GM12878 (cell line): ENCODE data around the gene MIOS. TPM values are rescaled to one million over a fixed set of nuclear protein-coding genes. Genes with fewer than 3 reads are reported as not detected.
A peak's percentile ranks its signal among the peaks of the same experiment; 100 is the strongest.

ENCODE experiments used
- ATAC-seq: fragments of 200-7000 bp; cut with Tn5 transposase; 3 replicates; pipeline ENCODE4 v1.9.1; 2020; ENCODE audit warnings: mild to moderate bottlenecking, moderate library complexity
- BruUV-seq: library from RNA; stranded (reverse); fragments of 400-500 nt; replicated peaks from 2 replicates; lab custom pipeline; 2021; lab: Mats Ljungman, UMichigan
- CTCF ChIA-PET: fragments of 300-600 bp; sonication (Branson Sonifier 250); formaldehyde crosslinking; extraction: SDS; loops from one replicate; lab custom pipeline; 2021; ENCODE audit warnings: inconsistent platforms; lab: Yijun Ruan, JAX
- POLR2A ChIA-PET: fragments of 350-600 bp; formaldehyde crosslinking; extraction: SDS; loops from one replicate; lab custom pipeline; 2021; ENCODE audit warnings: inconsistent platforms; lab: Charles Lee
- RAD21 ChIA-PET: fragments of 300-600 bp; sonication (Branson Sonifier 250); formaldehyde crosslinking; loops from one replicate; lab custom pipeline; 2023; ENCODE audit warnings: antibody characterized with exemption; ENCODE audit not compliant: unreplicated experiment; lab: Charles Lee
- SMC1A ChIA-PET: fragments of 300-600 bp; sonication (Branson Sonifier 250); formaldehyde crosslinking; loops from one replicate; lab custom pipeline; 2023; ENCODE audit not compliant: unreplicated experiment, uncharacterized antibody; lab: Charles Lee
- DNase-seq: peaks from one replicate; pipeline ENCODE4 v3.0.0-alpha.2; 2011; ENCODE audit warnings: low read depth, low spot score
- FAIRE-seq: peaks from 3 replicates; lab custom pipeline; 2011; peaks lifted over from hg19 to GRCh38; lab: Jason Lieb, UNC
- H2AFZ ChIP-seq: 2 replicates; pipeline ENCODE4 v1.6.0; 2011; ENCODE audit warnings: low read depth, low read length, control low read depth; ENCODE audit not compliant: control insufficient read depth
- H3K27ac ChIP-seq: 2 replicates; pipeline ENCODE4 v1.5.1; 2011; ENCODE audit warnings: control low read depth; ENCODE audit not compliant: control insufficient read depth, insufficient read depth
- H3K27me3 ChIP-seq, 2 experiments: replicated peaks in 1 of 2; 2 replicates each; pipeline versions ENCODE4 v1.6.0 to v1.6.1; 2011; ENCODE audit warnings: low read length in 1 of 2; ENCODE audit not compliant: control insufficient read depth in 2 of 2, insufficient read depth in 2 of 2
- H3K36me3 ChIP-seq, 2 experiments: 2 replicates each; pipeline ENCODE4 v1.5.1; 2011; ENCODE audit warnings: low read length in 1 of 2; ENCODE audit not compliant: control insufficient read depth in 2 of 2, insufficient read depth in 2 of 2
- H3K4me1 ChIP-seq: 2 replicates; pipeline ENCODE4 v1.6.1; 2011; ENCODE audit warnings: mild to moderate bottlenecking, low read length, moderate library complexity, mixed read lengths; ENCODE audit not compliant: control insufficient read depth, insufficient read depth
- H3K4me2 ChIP-seq: 2 replicates; pipeline ENCODE4 v1.6.0; 2011; ENCODE audit warnings: control low read depth; ENCODE audit not compliant: control insufficient read depth, insufficient read depth
- H3K4me3 ChIP-seq: fragments of 200-600 bp; sonication (generic); 2 replicates; pipeline ENCODE4 v1.5.1; 2016
- H3K79me2 ChIP-seq: 2 replicates; pipeline ENCODE4 v1.6.0; 2011; ENCODE audit warnings: low read length; ENCODE audit not compliant: control insufficient read depth, insufficient read depth
- H3K9ac ChIP-seq: 2 replicates; pipeline ENCODE4 v1.8.0; 2011; ENCODE audit warnings: low read length, control low read depth, mixed read lengths; ENCODE audit not compliant: control insufficient read depth, insufficient read depth
- H3K9me3 ChIP-seq: replicated peaks from 3 replicates; pipeline ENCODE4 v1.5.1; 2011; ENCODE audit warnings: mild to moderate bottlenecking, low read length; ENCODE audit not compliant: control insufficient read depth, insufficient read depth
- H4K20me1 ChIP-seq: 2 replicates; pipeline ENCODE4 v1.6.0; 2011; ENCODE audit not compliant: control insufficient read depth, insufficient read depth
- SIN3A ChIP-seq: IDR thresholded peaks from 2 replicates; pipeline ENCODE4 v1.6.1; 2012; ENCODE audit warnings: low read depth, low read length, improper control_type of control experiment
- TCF7 ChIP-seq: IDR thresholded peaks from 2 replicates; pipeline ENCODE4 v1.6.1; 2014; ENCODE audit warnings: antibody characterized with exemption, borderline replicate concordance
- WGBS: methylation state at CpG from one replicate; pipeline ENCODE4 v1.1.6; 2016; ENCODE audit warnings: low lambda C conversion rate; ENCODE audit not compliant: insufficient replicate concordance, insufficient coverage; ENCODE audit errors: missing lambda C conversion rate; 5-methylcytosine and 5-hydroxymethylcytosine counted together
- in situ Hi-C: fragments of 300-500 bp; cut with MboI; formaldehyde crosslinking; loops from 9 replicates; pipeline ENCODE4 v1.14.3; 2018; ENCODE audit warnings: mixed read lengths
- intact Hi-C: fragments of 100-400 bp; cut with micrococcal nuclease; formaldehyde crosslinking; loops from one replicate; pipeline ENCODE4 v1.14.2; 2022; ENCODE audit not compliant: unreplicated experiment
- polyA plus RNA-seq, 11 experiments: library from polyadenylated mRNA; depleted of rRNA in 4 of 11; unstranded in 6 of 11; stranded (reverse) in 5 of 11; fragments of >200 nt; fragmentation: Nextera tagmentation in 4 of 11; fragmentation: Illumina TruSeq in 1 of 11; extraction: Ambion mirVana in 4 of 11; extraction: Trizol in 1 of 11; gene quantifications; 1 replicate in 1 of 11; 2 replicates in 10 of 11; pipeline versions ENCODE4 v1.2.1 to v1.2.3, GENCODE V29; 2011 to 2016; ENCODE audit warnings: inconsistent platforms in 2 of 11, missing spikeins in 2 of 11, low read depth in 1 of 11
- total RNA-seq, 4 experiments: library from RNA; depleted of rRNA in 3 of 4; stranded (reverse); fragments of >200 nt in 3 of 4; fragmentation: Illumina TruSeq in 1 of 4; extraction: Trizol in 1 of 4; gene quantifications; 2 replicates each; pipeline versions ENCODE4 v1.2.1 to v1.2.3, GENCODE V29; 2013 to 2021
- TF ChIP-seq, protein P1 (sequence below): fragments of 450-650 bp; IDR thresholded peaks from 2 replicates; pipeline ENCODE4 v1.6.1; 2017; ENCODE audit warnings: low read depth, mild to moderate bottlenecking, moderate library complexity
- TF ChIP-seq, protein P2 (sequence below): fragments of 450-650 bp; IDR thresholded peaks from 2 replicates; pipeline ENCODE4 v1.6.1; 2017; ENCODE audit warnings: antibody characterized with exemption, mild to moderate bottlenecking, moderate library complexity
- TF ChIP-seq, protein P3 (sequence below): fragments of 450-650 bp; IDR thresholded peaks from 2 replicates; pipeline ENCODE4 v1.6.1; 2017; ENCODE audit warnings: mild to moderate bottlenecking, moderate library complexity
- TF ChIP-seq, protein P4 (sequence below): fragments of 450-650 bp; IDR thresholded peaks from 2 replicates; pipeline ENCODE4 v1.6.1; 2016; ENCODE audit warnings: mild to moderate bottlenecking, moderate library complexity, borderline replicate concordance

The MIOS gene
- total and polyA plus RNA-seq, 10 of the 15 experiments (the other 5 are each of a cell fraction or from before 2014, with no cell fraction given), result 13.1 to 94.9 (median 54.2) TPM

DNA sequence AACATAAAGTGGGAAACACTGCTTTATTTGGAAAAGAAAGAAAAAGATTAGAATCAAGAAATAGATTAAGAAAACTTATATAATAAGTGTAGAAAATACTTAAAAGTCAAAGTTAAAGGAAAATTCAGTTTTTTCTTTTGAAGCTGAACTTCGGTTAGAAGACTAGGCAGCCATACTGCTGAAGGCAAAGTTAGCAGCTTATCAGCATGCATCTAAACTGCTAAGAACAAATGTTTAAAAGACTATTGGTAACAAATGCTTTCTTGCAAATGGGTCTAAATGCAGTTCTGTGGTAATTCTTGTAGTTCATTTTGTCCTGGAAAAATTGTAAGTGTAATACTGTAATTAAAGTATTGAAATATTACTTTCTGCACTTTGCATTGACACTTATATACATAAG is 18.0 kb downstream of the MIOS start (continued):
- TF ChIP-seq, protein P1, sequence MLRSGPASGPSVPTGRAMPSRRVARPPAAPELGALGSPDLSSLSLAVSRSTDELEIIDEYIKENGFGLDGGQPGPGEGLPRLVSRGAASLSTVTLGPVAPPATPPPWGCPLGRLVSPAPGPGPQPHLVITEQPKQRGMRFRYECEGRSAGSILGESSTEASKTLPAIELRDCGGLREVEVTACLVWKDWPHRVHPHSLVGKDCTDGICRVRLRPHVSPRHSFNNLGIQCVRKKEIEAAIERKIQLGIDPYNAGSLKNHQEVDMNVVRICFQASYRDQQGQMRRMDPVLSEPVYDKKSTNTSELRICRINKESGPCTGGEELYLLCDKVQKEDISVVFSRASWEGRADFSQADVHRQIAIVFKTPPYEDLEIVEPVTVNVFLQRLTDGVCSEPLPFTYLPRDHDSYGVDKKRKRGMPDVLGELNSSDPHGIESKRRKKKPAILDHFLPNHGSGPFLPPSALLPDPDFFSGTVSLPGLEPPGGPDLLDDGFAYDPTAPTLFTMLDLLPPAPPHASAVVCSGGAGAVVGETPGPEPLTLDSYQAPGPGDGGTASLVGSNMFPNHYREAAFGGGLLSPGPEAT, result no peak
- TF ChIP-seq SIN3A, result no peak
- TF ChIP-seq, protein P2, sequence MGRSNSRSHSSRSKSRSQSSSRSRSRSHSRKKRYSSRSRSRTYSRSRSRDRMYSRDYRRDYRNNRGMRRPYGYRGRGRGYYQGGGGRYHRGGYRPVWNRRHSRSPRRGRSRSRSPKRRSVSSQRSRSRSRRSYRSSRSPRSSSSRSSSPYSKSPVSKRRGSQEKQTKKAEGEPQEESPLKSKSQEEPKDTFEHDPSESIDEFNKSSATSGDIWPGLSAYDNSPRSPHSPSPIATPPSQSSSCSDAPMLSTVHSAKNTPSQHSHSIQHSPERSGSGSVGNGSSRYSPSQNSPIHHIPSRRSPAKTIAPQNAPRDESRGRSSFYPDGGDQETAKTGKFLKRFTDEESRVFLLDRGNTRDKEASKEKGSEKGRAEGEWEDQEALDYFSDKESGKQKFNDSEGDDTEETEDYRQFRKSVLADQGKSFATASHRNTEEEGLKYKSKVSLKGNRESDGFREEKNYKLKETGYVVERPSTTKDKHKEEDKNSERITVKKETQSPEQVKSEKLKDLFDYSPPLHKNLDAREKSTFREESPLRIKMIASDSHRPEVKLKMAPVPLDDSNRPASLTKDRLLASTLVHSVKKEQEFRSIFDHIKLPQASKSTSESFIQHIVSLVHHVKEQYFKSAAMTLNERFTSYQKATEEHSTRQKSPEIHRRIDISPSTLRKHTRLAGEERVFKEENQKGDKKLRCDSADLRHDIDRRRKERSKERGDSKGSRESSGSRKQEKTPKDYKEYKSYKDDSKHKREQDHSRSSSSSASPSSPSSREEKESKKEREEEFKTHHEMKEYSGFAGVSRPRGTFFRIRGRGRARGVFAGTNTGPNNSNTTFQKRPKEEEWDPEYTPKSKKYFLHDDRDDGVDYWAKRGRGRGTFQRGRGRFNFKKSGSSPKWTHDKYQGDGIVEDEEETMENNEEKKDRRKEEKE, result no peak
- no peak for TF ChIP-seq TCF7

DNA sequence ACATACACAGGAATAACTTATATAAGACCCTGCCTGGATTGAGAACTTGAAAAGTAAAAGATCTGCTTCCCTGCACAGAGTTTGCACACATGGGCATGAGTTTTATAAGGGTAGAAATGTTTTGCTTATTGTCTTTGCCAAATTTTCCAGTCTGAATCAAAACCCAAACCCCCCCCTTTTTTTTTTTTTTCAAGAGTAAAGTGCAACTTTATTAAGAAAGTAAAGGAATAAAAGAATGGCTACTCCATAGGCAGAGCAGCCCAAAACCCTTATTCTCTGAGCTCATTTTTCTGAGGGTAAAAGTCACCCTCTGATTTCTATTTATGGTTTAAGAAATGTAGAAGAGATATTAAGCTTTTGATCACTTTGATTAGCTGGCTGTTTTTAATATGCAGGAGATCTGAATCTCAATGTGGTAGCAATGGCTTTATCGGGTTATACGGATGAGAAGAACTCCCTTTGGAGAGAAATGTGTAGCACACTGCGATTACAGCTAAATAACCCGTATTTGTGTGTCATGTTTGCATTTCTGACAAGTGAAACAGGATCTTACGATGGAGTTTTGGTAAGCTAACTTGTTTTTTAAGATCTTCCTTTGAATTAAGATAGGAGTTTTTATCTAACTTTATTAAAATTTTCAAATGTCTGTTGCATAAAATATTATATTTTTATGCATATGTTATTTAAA is 18.7 kb downstream of the MIOS start:
- in situ Hi-C loops, result loop anchor here (25.0 kb wide), 1 partner anchor 627 kb away; no protein-coding TSS in a partner anchor
- ATAC-seq (no peak), FAIRE-seq (no peak), DNase-seq (no peak)
- ChIA-PET CTCF (interaction anchor here (0.7 to 2.9 kb wide), 5 partner anchors 9 to 387 kb away, joined by 3 to 20 read pairs (median 5); no protein-coding TSS in a partner anchor), RAD21 (interaction anchor here (1.1 to 1.9 kb wide), 4 partner anchors 9 to 629 kb away, joined by 4 to 6 read pairs (median 5); no protein-coding TSS in a partner anchor), SMC1A (interaction anchor here (0.7 to 2.5 kb wide), 10 partner anchors 9 to 1478 kb away, joined by 3 to 14 read pairs (median 4); partner anchors contain the start of gene MIOS), POLR2A (interaction anchor here (0.5 kb wide), 1 partner anchor 31 kb away, joined by 3 read pairs; no protein-coding TSS in a partner anchor)
- Histone ChIP-seq H3K4me2 (no peak overlapping the region), H3K27ac (no peak overlapping the region), H3K9me3 (no peaks in the 10 kb centered on the region), H3K4me3 (no peak overlapping the region), H3K36me3 (peaks cover 0 to 14% of the 10 kb centered on the region in 2 experiments; a peak in 3 of 4 replicates), H4K20me1 (no peaks in the 10 kb centered on the region), H3K9ac (no peak overlapping the region), H2AFZ (no peak overlapping the region), H3K4me1 (no peaks in the 10 kb centered on the region), H3K27me3 (no peaks in the 10 kb centered on the region), H3K79me2 (peaks cover 8% of the 10 kb centered on the region)
- WGBS, result 98% methylated on average over 5 of the region's 5 CpGs
- no TSS peak for BruUV-seq
- TF ChIP-seq, protein P3, sequence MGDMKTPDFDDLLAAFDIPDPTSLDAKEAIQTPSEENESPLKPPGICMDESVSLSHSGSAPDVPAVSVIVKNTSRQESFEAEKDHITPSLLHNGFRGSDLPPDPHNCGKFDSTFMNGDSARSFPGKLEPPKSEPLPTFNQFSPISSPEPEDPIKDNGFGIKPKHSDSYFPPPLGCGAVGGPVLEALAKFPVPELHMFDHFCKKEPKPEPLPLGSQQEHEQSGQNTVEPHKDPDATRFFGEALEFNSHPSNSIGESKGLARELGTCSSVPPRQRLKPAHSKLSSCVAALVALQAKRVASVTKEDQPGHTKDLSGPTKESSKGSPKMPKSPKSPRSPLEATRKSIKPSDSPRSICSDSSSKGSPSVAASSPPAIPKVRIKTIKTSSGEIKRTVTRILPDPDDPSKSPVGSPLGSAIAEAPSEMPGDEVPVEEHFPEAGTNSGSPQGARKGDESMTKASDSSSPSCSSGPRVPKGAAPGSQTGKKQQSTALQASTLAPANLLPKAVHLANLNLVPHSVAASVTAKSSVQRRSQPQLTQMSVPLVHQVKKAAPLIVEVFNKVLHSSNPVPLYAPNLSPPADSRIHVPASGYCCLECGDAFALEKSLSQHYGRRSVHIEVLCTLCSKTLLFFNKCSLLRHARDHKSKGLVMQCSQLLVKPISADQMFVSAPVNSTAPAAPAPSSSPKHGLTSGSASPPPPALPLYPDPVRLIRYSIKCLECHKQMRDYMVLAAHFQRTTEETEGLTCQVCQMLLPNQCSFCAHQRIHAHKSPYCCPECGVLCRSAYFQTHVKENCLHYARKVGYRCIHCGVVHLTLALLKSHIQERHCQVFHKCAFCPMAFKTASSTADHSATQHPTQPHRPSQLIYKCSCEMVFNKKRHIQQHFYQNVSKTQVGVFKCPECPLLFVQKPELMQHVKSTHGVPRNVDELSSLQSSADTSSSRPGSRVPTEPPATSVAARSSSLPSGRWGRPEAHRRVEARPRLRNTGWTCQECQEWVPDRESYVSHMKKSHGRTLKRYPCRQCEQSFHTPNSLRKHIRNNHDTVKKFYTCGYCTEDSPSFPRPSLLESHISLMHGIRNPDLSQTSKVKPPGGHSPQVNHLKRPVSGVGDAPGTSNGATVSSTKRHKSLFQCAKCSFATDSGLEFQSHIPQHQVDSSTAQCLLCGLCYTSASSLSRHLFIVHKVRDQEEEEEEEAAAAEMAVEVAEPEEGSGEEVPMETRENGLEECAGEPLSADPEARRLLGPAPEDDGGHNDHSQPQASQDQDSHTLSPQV, result no peak
- TF ChIP-seq, protein P4, sequence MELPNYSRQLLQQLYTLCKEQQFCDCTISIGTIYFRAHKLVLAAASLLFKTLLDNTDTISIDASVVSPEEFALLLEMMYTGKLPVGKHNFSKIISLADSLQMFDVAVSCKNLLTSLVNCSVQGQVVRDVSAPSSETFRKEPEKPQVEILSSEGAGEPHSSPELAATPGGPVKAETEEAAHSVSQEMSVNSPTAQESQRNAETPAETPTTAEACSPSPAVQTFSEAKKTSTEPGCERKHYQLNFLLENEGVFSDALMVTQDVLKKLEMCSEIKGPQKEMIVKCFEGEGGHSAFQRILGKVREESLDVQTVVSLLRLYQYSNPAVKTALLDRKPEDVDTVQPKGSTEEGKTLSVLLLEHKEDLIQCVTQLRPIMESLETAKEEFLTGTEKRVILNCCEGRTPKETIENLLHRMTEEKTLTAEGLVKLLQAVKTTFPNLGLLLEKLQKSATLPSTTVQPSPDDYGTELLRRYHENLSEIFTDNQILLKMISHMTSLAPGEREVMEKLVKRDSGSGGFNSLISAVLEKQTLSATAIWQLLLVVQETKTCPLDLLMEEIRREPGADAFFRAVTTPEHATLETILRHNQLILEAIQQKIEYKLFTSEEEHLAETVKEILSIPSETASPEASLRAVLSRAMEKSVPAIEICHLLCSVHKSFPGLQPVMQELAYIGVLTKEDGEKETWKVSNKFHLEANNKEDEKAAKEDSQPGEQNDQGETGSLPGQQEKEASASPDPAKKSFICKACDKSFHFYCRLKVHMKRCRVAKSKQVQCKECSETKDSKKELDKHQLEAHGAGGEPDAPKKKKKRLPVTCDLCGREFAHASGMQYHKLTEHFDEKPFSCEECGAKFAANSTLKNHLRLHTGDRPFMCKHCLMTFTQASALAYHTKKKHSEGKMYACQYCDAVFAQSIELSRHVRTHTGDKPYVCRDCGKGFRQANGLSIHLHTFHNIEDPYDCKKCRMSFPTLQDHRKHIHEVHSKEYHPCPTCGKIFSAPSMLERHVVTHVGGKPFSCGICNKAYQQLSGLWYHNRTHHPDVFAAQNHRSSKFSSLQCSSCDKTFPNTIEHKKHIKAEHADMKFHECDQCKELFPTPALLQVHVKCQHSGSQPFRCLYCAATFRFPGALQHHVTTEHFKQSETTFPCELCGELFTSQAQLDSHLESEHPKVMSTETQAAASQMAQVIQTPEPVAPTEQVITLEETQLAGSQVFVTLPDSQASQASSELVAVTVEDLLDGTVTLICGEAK, result 0 out of 2 replicates have a peak, but pooled peaks have one; percentile 27
- intact Hi-C loops, result no loop called here
